CD14-positive monocyte (primary cell): Measurements from ENCODE around the gene MYO1D. TPM values are rescaled to one million over a fixed set of nuclear protein-coding genes. Genes with fewer than 3 reads are reported as not detected.

Source experiments
- DNase-seq, 3 donors: peaks; one replicate each; pipeline ENCODE4 v3.0.0-alpha.2; 2011 to 2022
- H2AFZ ChIP-seq: 2 replicates; pipeline ENCODE4 v1.6.0; 2012; ENCODE audit warnings: mild to moderate bottlenecking, low read depth, low read length, inconsistent platforms; ENCODE audit not compliant: insufficient read depth, poor library complexity, severe bottlenecking
- H3K27ac ChIP-seq, 2 donors: 1 replicate in 1 of 2; 2 replicates in 1 of 2; pipeline ENCODE4 v1.5.1; 2012 to 2013; ENCODE audit warnings: low read length in 2 of 2, control low read depth in 1 of 2, inconsistent platforms in 1 of 2, low read depth in 1 of 2, mild to moderate bottlenecking in 1 of 2
- H3K27me3 ChIP-seq, 2 donors: one replicate each; pipeline versions ENCODE4 v1.6.0 to v1.6.1; 2011 to 2013; ENCODE audit warnings: low read length in 2 of 2; ENCODE audit not compliant: control insufficient read depth in 2 of 2, insufficient read depth in 2 of 2
- H3K36me3 ChIP-seq, 2 donors: replicated peaks in 1 of 2; 1 replicate in 1 of 2; 2 replicates in 1 of 2; pipeline versions ENCODE4 v1.5.1 to v1.6.1; 2012 to 2013; ENCODE audit warnings: low read length in 2 of 2, control low read depth in 1 of 2, inconsistent platforms in 1 of 2, mild to moderate bottlenecking in 1 of 2; ENCODE audit not compliant: insufficient read depth in 2 of 2, control insufficient read depth in 1 of 2
- H3K4me1 ChIP-seq, 2 donors: 1 replicate in 1 of 2; 2 replicates in 1 of 2; pipeline versions ENCODE4 v1.5.1 to v1.6.1; 2012 to 2013; ENCODE audit warnings: low read length in 2 of 2, control low read depth in 1 of 2, inconsistent platforms in 1 of 2, mild to moderate bottlenecking in 1 of 2, moderate library complexity in 1 of 2; ENCODE audit not compliant: insufficient read depth in 2 of 2, control insufficient read depth in 1 of 2
- H3K4me2 ChIP-seq: replicated peaks from 2 replicates; pipeline ENCODE3; 2012; ENCODE audit warnings: low read length, moderate library complexity, mild to moderate bottlenecking; ENCODE audit not compliant: poor library complexity, severe bottlenecking; ENCODE audit errors: extremely low read depth
- H3K4me3 ChIP-seq, 3 experiments: fragments of 200-600 bp in 1 of 3; sonication (generic) in 1 of 3; replicated peaks in 1 of 3; 1 replicate in 2 of 3; 2 replicates in 1 of 3; pipeline ENCODE4 v1.5.1; 2011 to 2013; ENCODE audit warnings: low read length in 3 of 3, mild to moderate bottlenecking in 3 of 3, control low read depth in 2 of 3, low read depth in 2 of 3, inconsistent platforms in 1 of 3, moderate library complexity in 1 of 3
- H3K79me2 ChIP-seq: 2 replicates; pipeline ENCODE4 v1.6.0; 2012; ENCODE audit warnings: mild to moderate bottlenecking, control low read depth, inconsistent platforms, low read length, moderate library complexity; ENCODE audit not compliant: insufficient read depth
- H3K9ac ChIP-seq: 2 replicates; pipeline ENCODE4 v1.6.0; 2017; ENCODE audit warnings: low read length, mild to moderate bottlenecking; ENCODE audit not compliant: insufficient read depth, poor library complexity, severe bottlenecking
- H3K9me3 ChIP-seq, 2 donors: replicated peaks in 1 of 2; 1 replicate in 1 of 2; 2 replicates in 1 of 2; pipeline versions ENCODE4 v1.5.1 to v1.6.1; 2012 to 2013; ENCODE audit warnings: low read length in 2 of 2, control low read depth in 1 of 2; ENCODE audit not compliant: control insufficient read depth in 1 of 2, insufficient read depth in 1 of 2
- H4K20me1 ChIP-seq: 2 replicates; pipeline ENCODE4 v1.6.0; 2012; ENCODE audit warnings: mild to moderate bottlenecking, low read length, control low read depth, moderate library complexity; ENCODE audit not compliant: insufficient read depth
- H3K27ac Mint-ChIP-seq, 7 donors: one replicate each; pipeline ENCODE4 v1.8.0; 2020; ENCODE audit warnings: mild to moderate bottlenecking in 7 of 7, mixed read lengths in 7 of 7, moderate library complexity in 6 of 7, inconsistent platforms in 2 of 7
- H3K27me3 Mint-ChIP-seq, 3 donors: one replicate each; pipeline ENCODE4 v1.8.0; 2021 to 2022; ENCODE audit warnings: low read depth in 3 of 3, mild to moderate bottlenecking in 3 of 3, mixed read lengths in 3 of 3, moderate library complexity in 3 of 3, inconsistent platforms in 1 of 3
- H3K36me3 Mint-ChIP-seq, 2 donors: one replicate each; pipeline ENCODE4 v1.8.0; 2020; ENCODE audit warnings: mixed read lengths in 2 of 2, inconsistent platforms in 1 of 2, mild to moderate bottlenecking in 1 of 2
- H3K4me1 Mint-ChIP-seq: one replicate; pipeline ENCODE4 v1.8.0; 2020; ENCODE audit warnings: mild to moderate bottlenecking, mixed read lengths
- H3K4me3 Mint-ChIP-seq, 2 donors: one replicate each; pipeline ENCODE4 v1.8.0; 2020; ENCODE audit warnings: mild to moderate bottlenecking in 2 of 2, mixed read lengths in 2 of 2, moderate library complexity in 1 of 2
- H3K9me3 Mint-ChIP-seq, 7 donors: one replicate each; pipeline ENCODE4 v1.8.0; 2020 to 2022; ENCODE audit warnings: mixed read lengths in 7 of 7, mild to moderate bottlenecking in 6 of 7, moderate library complexity in 6 of 7, inconsistent platforms in 2 of 7
- CTCF ChIP-seq: fragments of 200-600 bp; IDR thresholded peaks from one replicate; pipeline ENCODE4 v1.8.0; 2022; ENCODE audit warnings: antibody characterized with exemption, mild to moderate bottlenecking
- WGBS: methylation state at CpG from one replicate; pipeline ENCODE4 v1.1.5; 2013; ENCODE audit warnings: missing lambda C conversion rate; ENCODE audit not compliant: insufficient coverage; 5-methylcytosine and 5-hydroxymethylcytosine counted together
- intact Hi-C, 2 donors: fragments of 100-400 bp; cut with micrococcal nuclease; formaldehyde crosslinking; loops; one replicate each; pipeline versions ENCODE4 v1.15.0 to v1.15.1; 2023
- polyA plus RNA-seq, 3 donors: library from polyadenylated mRNA; depleted of rRNA in 1 of 3; unstranded in 2 of 3; stranded (reverse) in 1 of 3; fragments of 300-500 nt in 2 of 3; fragments of >200 nt in 1 of 3; fragmentation: Illumina TruSeq in 2 of 3; gene quantifications; 1 replicate in 2 of 3; 2 replicates in 1 of 3; pipeline ENCODE4 v1.2.3, GENCODE V29; 2012 to 2021

The MYO1D gene
- polyA plus RNA-seq, 3 donors: 0.22 to 0.39 (median 0.26) TPM

- H3K27me3 Mint-ChIP-seq: peaks cover 2 to 5% (median 4%) of the 10 kb centered on the region in 3 donors
- H3K36me3 Mint-ChIP-seq: no peaks in the 10 kb centered on the region
- H3K9me3 Mint-ChIP-seq: peaks cover 0 to 1% (median 0%) of the 10 kb centered on the region in 7 donors
- 87% methylated on average over 1 of the region's 2 CpGs for WGBS
- H2AFZ ChIP-seq: no peak overlapping the region
- no peak overlapping the region for H3K4me3 Mint-ChIP-seq
- no peak overlapping the region for H3K27ac Mint-ChIP-seq
- intact Hi-C loops: no loop called here
- no peak overlapping the region for H3K4me2 ChIP-seq
- H3K9me3 ChIP-seq: no peaks in the 10 kb centered on the region
- DNase-seq: no peak
- H3K4me1 Mint-ChIP-seq: no peaks in the 10 kb centered on the region
- no peak overlapping the region for H3K9ac ChIP-seq
- no peaks in the 10 kb centered on the region for H3K27me3 ChIP-seq
- no peaks in the 10 kb centered on the region for H3K4me1 ChIP-seq
- no peak overlapping the region for H3K4me3 ChIP-seq
- no peaks in the 10 kb centered on the region for H4K20me1 ChIP-seq
- no peaks in the 10 kb centered on the region for H3K79me2 ChIP-seq
- no peak for TF ChIP-seq CTCF
- no peak overlapping the region for H3K27ac ChIP-seq
- no peaks in the 10 kb centered on the region for H3K36me3 ChIP-seq
Measured at GRCh38 chr17:32835291-32835761, 41.6 kb downstream of the MYO1D start.

- intact Hi-C loops: no loop called here
- no peaks in the 10 kb centered on the region for H3K36me3 Mint-ChIP-seq
- H3K79me2 ChIP-seq: no peaks in the 10 kb centered on the region
Measured at GRCh38 chr17:32834104-32834503, 42.8 kb downstream of the MYO1D start.

More at GRCh38 chr17:32834104-32834503, 42.8 kb downstream of the MYO1D start:
- Mint-ChIP-seq H3K4me3 (no peak overlapping the region), H3K27ac (no peak overlapping the region), H3K27me3 (peaks cover 4 to 7% (median 5%) of the 10 kb centered on the region in 3 donors), H3K4me1 (no peaks in the 10 kb centered on the region), H3K9me3 (peaks cover 0 to 1% (median 0%) of the 10 kb centered on the region in 7 donors)
- H2AFZ ChIP-seq: no peak overlapping the region
- H3K27ac ChIP-seq: no peak overlapping the region
- no peak for TF ChIP-seq CTCF
- DNase-seq: no peak
- no peaks in the 10 kb centered on the region for H3K36me3 ChIP-seq
- no peak overlapping the region for H3K9ac ChIP-seq
- no CpG with 5 or more reads among the region's 2 CpGs for WGBS
- H3K9me3 ChIP-seq: no peaks in the 10 kb centered on the region
- no peak overlapping the region for H3K4me3 ChIP-seq
- no peaks in the 10 kb centered on the region for H4K20me1 ChIP-seq
- H3K27me3 ChIP-seq: no peaks in the 10 kb centered on the region
- H3K4me2 ChIP-seq: no peak overlapping the region
- no peaks in the 10 kb centered on the region for H3K4me1 ChIP-seq
